HCT116 (cell line): ENCODE data around the gene TBATA.
"Not testable (repeated sequence)": the region's sequence is repeated elsewhere in the genome, so short reads cannot be mapped to it uniquely, and the experiment has no call there.

Experiments
- CTCF ChIP-seq, 3 experiments: fragments of 200-600 bp in 1 of 3; sonication (generic) in 1 of 3; IDR thresholded peaks in 2 of 3; conservative IDR thresholded peaks in 1 of 3; 2 replicates each; pipeline ENCODE4 v1.5.1; 2012 to 2017; ENCODE audit warnings: low read depth in 2 of 3, low read length in 2 of 3, antibody characterized with exemption in 1 of 3, borderline replicate concordance in 1 of 3, control low read depth in 1 of 3, mild to moderate bottlenecking in 1 of 3, mixed read lengths in 1 of 3, mixed run types in 1 of 3, moderate library complexity in 1 of 3; ENCODE audit not compliant: insufficient read depth in 1 of 3
- EGR1 ChIP-seq: IDR thresholded peaks from 2 replicates; pipeline ENCODE4 v1.6.1; 2012; ENCODE audit warnings: low read depth
- FOSL1 ChIP-seq: IDR thresholded peaks from 2 replicates; pipeline ENCODE4 v1.6.1; 2012; ENCODE audit warnings: low read depth
- POLR2A ChIP-seq: IDR thresholded peaks from 2 replicates; pipeline ENCODE4 v1.7.0; 2011; ENCODE audit warnings: borderline replicate concordance; ENCODE audit not compliant: insufficient read depth, insufficient read length; ENCODE audit errors: extremely low read depth
- POLR2AphosphoS5 ChIP-seq: IDR thresholded peaks from 2 replicates; pipeline ENCODE4 v1.6.1; 2011; ENCODE audit warnings: mild to moderate bottlenecking, low read depth, low read length, moderate library complexity
- SRF ChIP-seq: IDR thresholded peaks from 2 replicates; pipeline ENCODE4 v1.6.1; 2012; ENCODE audit warnings: low read depth
- ZFX ChIP-seq: fragments of 450-650 bp; IDR thresholded peaks from 2 replicates; pipeline ENCODE4 v1.6.1; 2017

- TF ChIP-seq POLR2AphosphoS5; POLR2A; ZFX; CTCF (IDR thresholded peaks at IDR 0.05 in 2 of 3, conservative IDR thresholded peaks at IDR 0.05 in 1 of 3; ENCODE audit: borderline replicate concordance in 1 of 3, insufficient read depth in 1 of 3, low read depth in 2 of 3, low read length in 2 of 3); SRF; FOSL1; EGR1: not testable (repeated sequence)
These were observed 17.0 kb downstream of the TBATA start for GRCh38 chr10:70768026-70768685.
